Stimulated activated CD4-positive, alpha-beta T cell treated with anti-CD3 and anti-CD28 coated beads, TNF-alpha, amount 100 ng/mL, for 24 hours (primary cell): ENCODE measurements around the gene ZNRF3.
"Not testable (repeated sequence)": the region's sequence is repeated elsewhere in the genome, so short reads cannot be mapped to it uniquely, and the experiment has no call there.

Experiments
- DNase-seq, 3 experiments: peaks; one replicate each; pipeline ENCODE4 v3.0.0-alpha.2; 2020; ENCODE audit warnings: low read depth in 3 of 3

Gene ZNRF3

DNA sequence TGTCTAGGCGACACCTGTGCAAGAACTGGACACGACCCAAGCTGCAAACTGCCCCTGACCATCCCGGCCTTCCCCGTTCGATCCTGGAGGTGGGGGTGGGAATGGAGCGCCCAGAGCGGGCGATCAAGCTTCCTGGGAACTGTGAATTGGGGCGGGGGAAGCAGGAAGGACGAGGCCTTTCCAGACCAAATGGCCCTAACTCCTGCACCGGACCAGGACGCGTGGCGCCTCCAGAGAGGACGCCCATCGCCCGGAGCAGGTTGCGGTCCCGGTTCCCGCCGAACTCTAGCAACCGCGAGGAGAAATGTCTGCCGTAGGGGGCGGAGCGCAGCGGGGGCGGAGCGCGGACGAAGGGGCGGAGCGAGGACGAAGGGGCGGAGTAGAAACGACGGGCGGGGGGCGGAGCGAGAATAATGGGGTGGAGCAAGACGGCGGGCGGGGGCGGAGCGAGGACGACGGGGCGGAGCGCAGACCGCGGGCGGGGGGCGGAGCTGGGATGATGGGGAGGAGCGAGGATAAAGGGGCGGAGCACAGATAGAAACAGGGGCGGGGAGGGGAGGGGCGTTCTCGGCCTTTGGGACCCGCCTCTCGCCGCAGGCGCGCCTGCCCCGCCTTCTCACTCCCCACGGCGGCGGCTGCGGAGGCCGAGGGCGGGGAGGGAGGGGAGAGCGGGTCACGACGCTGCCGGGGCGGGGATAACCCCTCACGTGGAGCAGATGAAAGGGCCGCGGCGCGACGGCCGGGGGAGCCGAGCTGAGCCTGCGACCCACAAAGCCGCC, at the start of gene ZNRF3:
Gene ZNRF3, plus strand, starts transcription at position 695 of the 779 bp plus-strand sequence. CDS start 195 bp downstream, outside the sequence.
- peak; percentile 81 to 84 (median 83) for DNase-seq

DNA sequence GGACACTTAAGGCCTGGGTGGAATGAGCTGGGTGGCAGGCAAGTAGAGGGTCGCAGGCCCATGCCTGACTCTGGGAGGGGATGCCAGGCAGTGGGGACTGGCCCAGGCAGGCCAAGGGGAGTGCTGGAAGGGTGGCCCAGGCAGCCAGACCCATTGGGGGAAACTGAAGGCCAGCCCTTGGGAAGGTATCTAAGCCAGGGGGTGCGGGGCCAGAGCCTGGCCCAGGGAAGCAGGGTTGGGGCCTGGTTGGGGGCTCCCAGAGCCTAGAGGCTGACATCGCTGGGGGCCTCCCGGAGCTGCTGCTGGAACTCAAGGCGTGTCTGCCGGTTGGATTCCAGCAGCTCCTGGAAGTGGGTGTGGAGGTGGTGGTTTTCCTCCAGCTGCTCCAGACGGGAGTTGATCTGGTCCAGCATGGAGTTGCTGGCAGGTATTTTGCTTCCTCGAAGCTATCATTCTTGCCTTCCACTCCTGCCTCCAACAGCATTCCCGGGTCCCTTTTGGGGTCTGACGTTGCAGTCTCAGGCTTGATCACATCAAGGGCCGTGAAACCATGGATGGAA, 47.7 kb upstream of the ZNRF3 start:
- no peak for DNase-seq

DNA sequence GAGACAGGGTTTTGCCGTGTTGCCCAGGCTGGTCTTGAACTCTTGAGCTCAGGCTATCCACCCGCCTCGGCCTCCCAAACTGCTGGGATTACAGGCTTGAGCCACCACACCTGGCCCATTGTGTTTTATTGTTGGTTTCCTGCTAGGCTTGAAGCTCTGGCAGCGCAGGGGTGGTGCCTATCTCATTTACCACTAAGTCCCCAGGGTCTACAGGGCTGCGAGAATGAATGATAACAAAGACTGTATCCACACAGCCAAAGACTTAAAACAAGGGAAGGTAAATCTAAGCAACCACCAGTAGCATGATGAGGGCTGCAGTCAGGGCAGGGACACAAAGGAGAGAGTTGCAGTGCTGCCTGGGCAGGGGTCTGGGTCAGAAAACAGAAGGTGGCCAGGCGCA, 45.7 kb upstream of the ZNRF3 start:
- no peak for DNase-seq

DNA sequence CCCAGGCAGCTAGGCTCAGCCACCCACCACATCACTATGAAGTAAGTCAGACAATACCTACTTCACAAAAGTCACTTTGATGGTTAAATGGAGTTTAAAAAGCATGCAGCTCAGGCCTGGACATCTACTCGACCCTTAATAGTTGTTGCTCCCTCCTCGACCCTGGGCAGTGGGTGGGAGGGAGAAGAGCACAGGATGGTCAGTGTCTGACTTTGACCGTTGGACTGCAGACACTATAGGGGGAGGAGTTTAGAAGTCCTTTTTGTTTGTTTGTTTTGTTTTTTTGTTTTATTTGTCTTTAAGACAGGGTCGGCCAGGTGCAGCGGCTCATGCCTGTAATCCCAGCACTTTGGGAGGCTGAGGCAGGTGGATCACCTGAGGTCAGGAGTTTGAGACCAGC, 44.4 kb upstream of the ZNRF3 start:
- DNase-seq, result no peak

DNA sequence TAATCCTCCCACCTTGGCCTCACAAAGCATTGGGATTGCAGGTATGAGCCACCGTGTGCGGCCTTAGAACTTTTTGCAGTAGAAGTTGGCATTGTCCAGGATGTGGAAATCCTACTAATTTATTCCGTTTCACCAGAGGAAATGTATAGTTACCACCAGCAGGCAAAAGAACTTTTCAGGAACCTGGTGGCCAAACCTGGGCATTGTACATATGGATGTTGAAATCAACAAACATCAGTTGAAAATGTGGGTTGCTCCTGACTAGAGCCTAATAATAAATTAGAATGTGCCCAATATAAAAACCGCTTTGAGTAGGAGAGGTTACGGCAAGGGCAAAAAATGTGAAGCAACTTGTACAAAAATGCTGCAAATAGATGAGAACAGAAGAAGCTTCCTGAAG, 42.3 kb upstream of the ZNRF3 start:
- DNase-seq, result no peak

DNA sequence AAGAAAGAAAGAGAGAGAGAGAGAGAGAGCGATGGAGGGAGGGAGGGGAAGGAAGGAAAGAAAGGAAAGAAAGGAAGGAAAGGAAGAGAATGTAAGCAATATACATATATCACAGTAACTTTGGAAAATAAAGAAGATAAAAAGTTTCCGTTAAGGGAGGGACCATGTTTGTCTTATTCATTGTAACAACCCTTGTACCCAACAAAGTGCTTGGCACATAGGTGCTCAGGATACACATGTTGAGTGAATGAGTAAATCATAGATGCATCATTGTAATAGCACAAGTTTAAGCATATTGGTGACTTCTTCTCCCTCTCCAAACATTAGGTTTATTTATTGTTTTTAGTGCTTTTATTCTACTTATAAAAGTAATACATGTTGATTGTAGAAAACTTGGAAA, 39.7 kb upstream of the ZNRF3 start:
- DNase-seq, result no peak

DNA sequence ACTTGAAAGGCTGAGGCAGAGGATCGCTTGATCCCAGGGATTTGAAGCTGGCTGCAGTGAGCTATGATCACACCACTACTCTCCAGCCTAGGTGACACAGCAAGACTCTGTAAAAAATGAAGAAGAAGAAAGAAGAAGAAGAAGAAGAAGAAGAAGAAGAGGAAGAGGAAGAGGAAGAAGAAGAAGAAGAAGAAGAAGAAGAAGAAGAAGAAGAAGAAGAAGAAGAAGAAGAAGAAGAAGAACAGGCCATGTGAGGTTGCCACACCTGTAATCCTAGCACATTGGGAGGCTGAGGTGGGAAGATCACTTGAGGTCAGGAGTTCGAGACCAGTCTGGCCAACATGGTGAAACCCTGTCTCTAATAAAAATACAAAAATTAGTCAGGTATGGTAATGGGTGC, 39.1 kb upstream of the ZNRF3 start:
- not testable (repeated sequence) for DNase-seq

DNA sequence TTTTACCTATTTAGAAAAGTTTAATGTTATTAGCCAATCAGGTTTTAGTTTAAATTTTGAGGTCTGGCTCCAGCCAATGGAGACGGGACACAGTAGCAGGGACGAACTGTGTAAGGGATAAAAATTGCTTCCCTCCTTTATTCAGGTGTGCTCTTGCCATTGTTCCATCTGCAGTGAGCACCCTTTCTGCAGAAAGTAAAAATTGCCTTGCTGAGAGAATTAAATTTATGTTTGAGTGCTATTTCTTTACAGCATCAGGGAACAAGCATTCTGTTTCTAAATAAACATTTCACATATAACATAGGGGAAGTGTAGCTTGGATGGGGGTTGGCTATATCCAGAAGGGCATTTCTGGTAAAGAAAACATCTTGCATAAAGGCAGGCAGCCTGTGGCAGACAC, 36.4 kb upstream of the ZNRF3 start:
- DNase-seq, result no peak

DNA sequence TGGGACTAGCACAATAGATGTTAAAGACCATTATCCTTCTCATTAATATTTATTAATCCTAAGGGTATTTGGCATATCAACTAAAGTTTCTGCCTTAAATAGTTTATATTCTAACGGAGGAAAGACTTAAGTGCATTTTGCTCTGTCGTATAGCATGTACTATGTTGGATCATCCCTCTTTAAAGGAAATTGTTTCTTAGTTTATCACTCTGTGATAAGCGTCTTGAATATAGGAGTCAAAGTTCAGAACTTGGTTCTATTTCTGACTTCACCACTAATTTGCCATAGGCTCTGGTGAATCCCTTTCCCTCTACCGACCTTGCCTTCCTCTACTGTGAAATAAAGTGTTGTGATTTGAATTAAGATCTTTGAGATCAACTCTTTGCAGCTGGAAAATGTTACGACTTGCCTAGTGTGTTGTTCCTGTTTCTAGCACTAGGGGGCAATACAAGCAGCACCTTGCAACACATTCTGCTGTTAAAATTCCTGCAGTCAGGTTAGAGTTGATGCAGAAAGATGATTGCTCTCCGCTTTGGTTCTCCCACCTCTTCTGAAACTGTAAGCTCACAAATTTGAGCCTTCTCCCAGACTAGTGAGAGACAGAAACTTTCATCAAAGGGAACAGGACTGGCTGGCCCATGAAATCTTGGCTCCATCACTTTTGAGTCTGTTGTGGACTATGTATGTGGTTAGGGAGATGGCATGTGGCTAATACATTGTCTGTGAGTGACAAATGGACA, 27.8 kb upstream of the ZNRF3 start:
- peak; percentile 10 to 38 (median 17) for DNase-seq

DNA sequence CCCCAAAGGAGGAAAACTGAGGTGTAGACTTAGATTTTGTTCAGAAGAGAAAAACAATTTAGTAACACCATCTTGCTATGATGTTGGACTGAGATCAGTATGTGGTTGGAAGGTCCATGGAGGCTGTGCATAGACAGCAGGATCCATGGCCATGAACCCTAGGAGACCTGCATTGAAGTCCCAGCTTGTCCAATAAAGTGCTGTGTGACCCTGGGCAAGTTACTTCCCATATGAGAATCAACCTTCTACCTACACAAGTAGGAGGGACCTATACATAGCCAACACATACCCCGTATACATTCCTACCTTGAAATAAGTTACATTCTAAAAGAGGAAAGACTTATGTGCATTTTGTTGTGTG, 27.3 kb upstream of the ZNRF3 start:
- DNase-seq, result no peak

DNA sequence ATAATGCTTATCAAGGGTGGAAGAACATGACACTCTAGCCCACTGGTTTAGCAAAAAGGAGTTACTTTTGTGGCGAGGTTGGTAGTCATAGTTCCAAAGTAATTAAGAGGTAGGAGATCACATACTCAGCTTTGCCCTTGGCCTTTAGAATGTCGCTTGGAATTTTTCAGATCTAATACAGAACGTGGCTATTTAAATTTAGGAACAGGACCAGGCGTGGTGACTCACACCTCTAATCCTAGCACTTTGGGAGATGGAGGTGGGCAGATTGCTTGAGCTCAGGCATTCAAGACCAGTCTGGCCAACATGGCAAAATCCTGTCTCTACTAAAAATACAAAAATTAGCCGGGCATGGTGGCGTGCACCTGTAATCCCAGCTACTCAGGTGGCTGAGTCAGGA, 26.1 kb upstream of the ZNRF3 start:
- DNase-seq, result no peak

DNA sequence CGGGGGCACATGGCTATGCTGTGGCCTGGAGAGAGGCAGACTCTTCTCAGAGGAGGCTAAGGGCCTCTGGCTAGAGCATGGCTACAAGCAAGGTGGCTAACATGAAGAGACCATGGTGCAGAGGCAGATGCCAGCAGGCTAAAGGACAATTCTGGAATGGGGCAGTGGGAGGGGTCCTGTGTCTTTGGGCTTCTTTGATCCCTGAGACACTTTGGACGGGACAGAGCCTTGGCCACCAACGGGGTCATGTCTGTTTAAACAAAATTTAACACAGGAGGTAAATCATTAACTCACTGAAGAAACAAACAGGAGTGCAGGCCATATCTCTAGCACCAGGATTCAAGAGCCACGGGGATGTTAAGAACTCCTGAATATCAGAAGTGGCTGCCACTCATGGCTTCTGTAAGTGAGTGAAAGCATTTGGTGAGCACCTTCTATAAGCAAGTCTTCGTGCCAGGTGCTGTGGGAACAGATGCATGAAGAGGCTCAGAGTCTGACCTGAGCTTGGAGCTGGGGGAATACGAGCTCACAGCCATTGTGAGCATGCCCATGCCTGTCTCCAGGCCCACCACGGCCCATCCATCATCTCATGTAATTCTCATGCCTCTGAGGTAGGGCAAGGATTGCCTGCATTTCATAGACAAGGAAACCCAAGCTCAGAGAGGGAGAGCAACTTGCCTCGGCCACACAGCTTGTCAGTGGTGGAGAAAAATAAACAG, 18.3 kb upstream of the ZNRF3 start:
- no peak for DNase-seq

DNA sequence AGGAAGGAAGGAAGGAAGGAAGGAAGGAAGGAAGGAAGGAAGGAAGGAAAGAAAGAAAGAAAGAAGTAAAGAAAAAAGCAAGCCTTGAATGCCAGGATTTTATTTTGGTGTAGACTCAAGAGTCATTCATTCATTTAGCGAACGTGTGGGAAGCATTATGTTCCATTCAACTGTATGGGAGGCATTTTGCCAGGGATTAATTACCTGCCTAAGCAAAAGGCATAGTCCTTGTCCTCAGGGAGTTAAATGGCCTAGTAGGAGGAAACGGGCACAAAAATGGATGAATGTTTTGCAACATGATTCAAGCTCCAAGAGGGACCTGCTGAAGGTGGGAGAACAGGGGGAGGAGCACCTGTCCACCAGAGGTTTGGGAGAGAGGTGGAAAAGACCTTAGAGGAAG, 16.2 kb upstream of the ZNRF3 start:
- no peak for DNase-seq

DNA sequence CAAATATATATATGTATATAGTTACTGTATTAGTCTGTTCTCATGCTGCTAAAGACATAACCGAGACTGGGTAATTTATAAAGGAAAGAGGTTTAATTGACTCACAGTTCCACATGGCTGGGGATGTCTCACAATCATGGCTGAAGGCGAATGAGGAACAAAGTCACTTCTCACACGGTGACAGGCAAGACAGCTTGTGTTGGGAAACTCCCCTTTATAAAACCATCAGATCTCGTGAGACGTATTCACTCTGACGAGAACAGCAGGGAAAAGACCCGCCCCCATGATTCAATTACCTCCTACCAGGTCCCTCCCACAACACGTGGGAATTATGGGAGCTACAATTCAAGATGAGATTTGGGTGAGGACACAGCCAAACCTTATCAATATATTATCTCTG, 15.0 kb upstream of the ZNRF3 start:
- DNase-seq, result peak in 1 of 3 experiments; percentile 16

DNA sequence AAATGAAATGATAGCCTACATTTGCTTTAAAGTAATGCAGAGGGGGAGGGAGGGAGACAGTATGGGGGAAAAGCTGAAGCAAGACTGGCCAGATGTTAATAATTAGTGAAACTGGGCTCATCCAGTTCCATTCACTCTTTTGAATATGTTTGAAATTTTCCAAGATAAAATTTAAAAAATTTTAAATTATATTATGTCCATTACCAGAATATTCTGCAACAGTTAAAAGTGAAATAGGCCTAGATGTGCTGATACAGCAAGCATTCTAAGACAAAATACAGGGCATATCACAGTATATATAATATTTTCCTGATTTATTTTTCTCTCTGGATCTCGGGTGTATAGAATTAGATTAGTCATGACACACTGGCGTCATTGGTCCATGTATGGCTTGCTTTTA, 13.6 kb upstream of the ZNRF3 start:
- no peak for DNase-seq

DNA sequence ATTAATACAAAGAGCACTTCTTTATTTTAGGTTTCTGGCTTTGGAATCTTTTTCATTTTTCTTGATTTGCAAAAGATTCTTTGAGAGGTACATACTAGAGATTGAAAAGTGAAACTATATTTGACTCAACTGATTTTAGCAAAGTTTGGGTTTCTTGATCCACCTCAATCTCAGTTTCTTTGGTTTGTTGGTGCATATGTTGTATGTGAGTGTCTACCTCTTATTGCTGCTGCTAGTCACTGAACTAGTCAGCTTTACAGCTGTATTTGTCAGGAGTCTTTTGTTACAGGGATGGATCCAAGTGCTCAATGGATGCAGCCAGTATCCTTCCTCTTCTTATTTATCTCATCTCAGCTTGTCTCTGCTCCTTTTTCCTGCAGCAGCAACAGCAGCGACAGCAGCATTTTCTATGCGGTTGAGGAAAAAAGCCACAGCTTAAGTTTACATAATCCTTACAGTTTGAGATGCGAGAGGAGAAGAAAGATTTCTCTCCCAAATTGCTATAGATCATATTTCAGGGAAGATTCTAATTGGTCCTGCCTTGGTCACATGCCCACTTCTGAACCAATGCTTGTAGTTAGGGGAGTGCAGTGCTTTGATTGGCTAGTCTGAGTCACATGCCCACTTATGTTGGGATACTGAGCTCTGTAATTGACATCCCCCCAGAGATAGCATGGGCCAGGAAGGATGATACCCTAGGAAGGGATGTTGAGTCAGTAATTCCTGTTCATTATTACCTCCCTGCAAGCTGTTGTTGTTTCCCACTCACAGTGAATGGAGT, 10.0 kb upstream of the ZNRF3 start:
- no peak for DNase-seq

DNA sequence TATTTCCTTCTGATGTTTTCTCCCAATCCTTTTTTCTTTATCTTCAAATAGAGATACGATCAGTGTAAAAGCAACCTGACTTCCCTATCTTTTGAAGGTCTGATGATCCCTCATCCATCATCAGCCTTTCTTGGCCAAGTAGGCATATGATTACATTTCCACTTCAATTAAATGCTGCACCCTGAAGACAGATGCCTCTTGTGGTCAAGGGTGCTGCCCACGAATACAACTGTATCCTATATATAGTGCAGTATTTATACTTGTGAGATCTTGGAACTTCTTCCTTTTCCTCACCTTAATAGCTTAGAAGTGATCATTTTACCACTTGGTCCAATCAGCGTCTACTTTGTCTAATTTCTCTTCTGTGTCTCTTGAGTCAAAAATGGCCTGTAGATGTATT, 9.3 kb upstream of the ZNRF3 start:
- DNase-seq, result no peak

DNA sequence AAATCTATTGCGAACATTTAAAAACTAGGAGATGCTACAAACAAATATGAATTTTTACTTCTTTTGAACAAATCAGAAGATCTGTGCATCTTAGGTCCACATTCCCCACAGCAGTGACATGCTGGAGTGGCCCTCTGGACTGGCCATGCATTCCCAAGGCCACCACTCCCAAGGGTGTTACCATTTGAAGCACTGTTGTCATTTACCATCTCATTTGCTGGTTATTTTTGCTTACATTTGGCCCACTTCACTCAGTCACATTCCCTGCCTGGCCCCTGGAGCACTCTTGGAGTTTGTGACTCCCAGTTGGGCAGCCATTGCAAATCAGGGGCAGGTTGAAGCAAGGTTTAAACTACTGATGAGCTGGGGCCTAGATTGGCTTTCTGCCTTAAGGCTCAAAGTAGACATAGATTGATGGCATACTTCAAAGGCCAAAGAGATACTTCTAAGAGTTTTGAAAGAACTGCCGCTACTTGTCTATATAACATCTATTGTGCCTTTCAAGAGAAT, 8.5 kb upstream of the ZNRF3 start:
- no peak for DNase-seq

DNA sequence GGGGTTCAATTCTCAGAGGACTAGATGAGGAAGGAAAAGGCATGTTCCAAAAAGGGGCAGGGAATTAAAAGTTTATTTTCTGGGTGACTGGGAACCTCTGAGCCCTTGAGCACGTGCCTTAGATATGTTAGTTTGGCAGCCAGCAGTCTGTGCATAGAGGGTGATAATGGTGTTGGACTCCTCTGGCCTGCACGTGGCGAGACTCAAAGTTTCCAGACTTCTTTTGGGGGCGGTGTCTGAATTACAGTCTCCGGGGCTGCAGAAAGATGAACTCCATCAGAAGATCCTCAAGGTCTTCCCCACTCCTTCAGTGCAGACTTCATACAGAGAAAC, 861 bp upstream of the ZNRF3 start:
- DNase-seq, result peak in 1 of 3 experiments; percentile 18

DNA sequence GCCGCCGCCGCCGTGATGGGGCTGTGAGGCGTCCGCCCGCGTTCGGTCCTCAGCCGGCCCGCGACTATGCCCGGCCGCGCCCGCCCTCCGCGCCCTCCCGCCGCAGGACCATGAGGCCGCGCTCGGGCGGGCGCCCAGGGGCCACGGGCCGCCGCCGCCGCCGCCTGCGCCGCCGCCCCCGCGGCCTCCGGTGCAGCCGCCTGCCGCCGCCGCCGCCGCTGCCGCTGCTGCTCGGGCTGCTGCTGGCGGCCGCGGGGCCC, 215 bp downstream of the ZNRF3 start:
- DNase-seq, result no peak

DNA sequence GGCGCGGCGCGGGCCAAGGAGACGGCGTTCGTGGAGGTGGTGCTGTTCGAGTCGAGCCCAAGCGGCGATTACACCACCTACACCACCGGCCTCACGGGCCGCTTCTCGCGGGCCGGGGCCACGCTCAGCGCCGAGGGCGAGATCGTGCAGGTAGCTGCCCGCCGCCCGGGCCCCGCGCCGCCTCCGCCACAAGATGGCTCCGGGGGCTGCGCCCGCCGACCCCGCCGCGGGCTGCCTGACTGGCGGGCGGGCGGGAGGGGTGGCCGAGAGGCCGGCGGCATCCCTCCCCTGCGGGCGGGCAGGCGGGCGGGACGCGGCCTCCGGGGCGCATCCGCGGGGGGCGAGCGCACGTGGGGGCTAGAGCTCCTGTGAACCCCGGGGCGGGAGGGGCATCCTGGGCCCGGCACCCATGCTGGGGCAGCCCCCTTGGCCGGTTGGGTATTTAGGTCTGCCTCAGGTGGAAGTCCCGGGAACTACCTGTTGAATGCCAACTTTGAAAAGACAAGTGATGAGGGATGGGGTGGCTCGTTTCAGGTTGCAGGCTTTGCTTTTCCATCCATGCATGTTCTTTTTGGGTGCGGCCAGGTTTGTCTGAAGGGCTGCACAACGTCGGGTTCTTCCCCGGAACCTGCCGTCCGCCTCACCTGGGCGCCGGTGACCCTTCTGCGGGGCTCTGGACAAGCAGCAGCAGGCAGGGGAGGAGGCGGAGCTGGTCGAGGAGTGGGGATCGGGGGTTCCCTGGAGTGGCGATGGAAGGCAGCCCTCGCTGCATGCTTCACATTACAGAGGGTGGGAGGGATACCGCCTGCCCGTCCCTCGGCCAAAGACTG, 760 bp downstream of the ZNRF3 start:
- peak in 1 of 3 experiments; percentile 20 for DNase-seq
